ENCODE measurements around the gene ERCC6.

The ERCC6 gene

GRCh38 chr10:49538381-49539319 is at the start of gene ERCC6:
Gene ERCC6, minus strand, starts transcription at chr10:49539121.
- DNase-seq (ENCODE audit: low spot score) = peak; percentile 99

DNA sequence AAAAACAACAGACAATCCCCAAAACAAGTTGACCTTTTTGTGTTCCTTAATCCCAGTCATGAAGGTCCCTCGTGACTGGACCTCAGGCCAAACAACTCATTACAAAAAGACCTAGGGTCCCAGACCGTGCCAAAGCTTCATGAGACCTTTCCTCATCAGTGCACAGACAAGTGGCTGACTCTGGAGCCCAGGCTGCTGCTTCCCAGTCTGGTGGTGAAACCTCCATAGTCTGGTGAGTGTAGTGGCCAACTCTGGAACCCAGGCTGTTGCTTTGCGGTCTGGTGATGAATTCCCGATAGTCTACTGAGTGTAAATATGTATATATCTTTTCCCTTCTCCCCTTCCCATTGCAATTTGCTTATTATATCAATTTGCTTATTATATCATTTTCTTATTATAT is 49.1 kb upstream of the ERCC6 start:
- no peak for DNase-seq (ENCODE audit: low spot score)

DNA sequence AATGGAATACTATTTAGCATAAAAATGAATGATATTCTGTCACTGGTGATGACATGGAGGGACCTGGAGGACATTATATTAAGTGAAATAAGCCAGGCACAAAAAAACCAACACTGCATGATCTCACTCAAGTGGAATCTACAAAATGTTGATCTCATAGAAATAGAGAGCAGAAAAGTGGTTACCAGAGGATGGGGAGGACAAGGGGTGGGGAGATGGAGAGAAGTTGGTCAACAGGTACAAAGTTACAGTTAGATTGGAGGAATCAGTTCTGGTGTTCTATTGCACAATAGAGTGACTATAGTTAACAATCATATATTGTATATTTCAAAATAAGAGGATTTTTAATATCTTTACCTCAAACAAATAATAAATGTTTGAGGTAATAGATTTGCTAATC is 46.5 kb upstream of the ERCC6 start:
- no peak for DNase-seq (ENCODE audit: low spot score)

DNA sequence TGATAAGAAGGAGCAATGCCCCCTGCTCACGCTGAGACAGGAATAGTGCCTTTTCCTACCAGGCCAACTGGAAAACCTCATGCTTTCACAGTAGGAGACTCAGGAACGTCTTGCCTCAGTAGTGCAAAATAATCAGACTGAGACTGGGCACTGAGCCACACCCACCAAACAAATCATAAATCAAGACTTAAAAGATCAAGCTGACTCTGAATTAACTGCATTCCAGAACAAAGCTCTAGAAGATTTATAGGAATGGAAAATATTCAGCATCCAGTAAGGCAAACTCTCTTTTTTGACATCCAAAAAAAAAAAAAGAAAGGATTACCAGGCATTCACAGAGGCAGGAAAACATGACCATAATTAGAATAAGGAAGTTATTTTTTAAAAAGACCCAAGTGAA is 40.7 kb upstream of the ERCC6 start:
- no peak for DNase-seq (ENCODE audit: low spot score)

DNA sequence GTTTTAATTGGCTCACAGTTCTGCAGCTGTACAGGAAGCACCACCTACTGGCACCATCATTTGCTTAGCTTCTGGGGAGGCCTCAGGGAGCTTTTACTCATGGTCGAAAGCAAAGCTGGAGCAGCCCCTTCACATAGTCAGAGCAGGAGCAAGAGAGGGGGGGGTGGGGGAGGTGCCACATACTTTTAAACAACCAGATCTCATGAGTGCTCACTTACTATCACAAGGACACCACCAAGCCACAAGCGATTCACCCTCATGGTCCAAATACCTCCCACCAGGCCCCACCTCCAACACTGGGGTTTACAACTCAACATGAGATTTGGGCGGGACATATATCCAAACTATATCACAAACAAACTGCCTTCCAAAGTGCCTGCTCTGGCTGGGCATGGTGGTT is 39.5 kb upstream of the ERCC6 start:
- DNase-seq (ENCODE audit: low spot score) = no peak

GRCh38 chr10:49577182-49577925 is 38.4 kb upstream of the ERCC6 start:
- no peak for DNase-seq (ENCODE audit: low spot score)

- no peak for DNase-seq (ENCODE audit: low spot score)
Measured at GRCh38 chr10:49575489-49576072, 36.7 kb upstream of the ERCC6 start.

GRCh38 chr10:49572594-49573114 is 33.7 kb upstream of the ERCC6 start:
- no peak for DNase-seq (ENCODE audit: low spot score)

- DNase-seq (ENCODE audit: low spot score) = no peak
Measured at GRCh38 chr10:49571388-49571787, 32.5 kb upstream of the ERCC6 start.

GRCh38 chr10:49569031-49569631 is 30.2 kb upstream of the ERCC6 start:
- DNase-seq (ENCODE audit: low spot score) = no peak

DNA sequence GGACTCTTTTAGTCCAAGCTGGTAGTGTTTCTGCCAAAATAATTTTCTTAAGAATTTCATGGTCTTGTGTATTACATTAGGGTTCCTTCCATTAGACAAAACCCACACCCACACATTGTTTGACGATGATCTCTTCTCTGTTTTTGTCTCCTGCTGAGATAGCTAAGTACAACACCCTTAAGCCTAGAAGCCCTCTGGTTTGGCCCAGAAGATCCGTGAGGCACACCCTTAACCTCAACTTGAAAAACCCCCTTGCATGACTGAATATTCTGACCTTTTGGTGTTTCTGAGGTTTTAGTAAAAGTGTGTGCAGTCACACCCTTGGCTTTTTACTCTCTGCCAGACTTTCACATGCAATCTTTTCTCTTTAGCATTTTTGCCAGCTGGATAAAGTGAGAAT is 29.3 kb upstream of the ERCC6 start:
- no peak for DNase-seq (ENCODE audit: low spot score)

GRCh38 chr10:49567810-49568209 is 28.9 kb upstream of the ERCC6 start:
- DNase-seq (ENCODE audit: low spot score) = no peak

DNA sequence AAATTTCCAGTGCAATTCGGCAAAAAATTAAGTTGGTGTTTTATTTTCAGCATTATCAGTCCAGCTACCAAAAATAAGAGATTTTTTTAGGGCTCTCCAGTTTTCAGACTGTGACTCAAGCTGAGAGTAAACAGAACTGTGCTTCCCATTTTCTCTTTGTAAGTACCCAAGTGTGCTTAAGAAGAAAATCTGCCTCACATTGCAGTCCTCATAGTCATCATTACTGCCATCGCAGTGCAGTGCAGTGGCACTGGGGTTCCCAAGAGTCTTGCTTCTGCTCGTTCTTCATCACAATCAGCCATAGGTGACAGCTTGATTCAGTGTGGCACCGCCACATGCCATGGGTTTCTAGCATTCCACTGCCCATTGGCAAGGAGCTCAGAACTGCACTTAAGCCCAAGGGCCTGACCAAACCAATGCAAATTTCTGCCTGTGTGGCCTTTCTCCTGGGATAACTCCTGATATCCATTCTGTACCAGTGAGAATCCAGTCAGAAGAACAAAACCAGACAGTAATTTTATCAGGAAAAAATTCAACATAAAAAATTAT is 25.6 kb upstream of the ERCC6 start:
- DNase-seq (ENCODE audit: low spot score) = no peak

DNA sequence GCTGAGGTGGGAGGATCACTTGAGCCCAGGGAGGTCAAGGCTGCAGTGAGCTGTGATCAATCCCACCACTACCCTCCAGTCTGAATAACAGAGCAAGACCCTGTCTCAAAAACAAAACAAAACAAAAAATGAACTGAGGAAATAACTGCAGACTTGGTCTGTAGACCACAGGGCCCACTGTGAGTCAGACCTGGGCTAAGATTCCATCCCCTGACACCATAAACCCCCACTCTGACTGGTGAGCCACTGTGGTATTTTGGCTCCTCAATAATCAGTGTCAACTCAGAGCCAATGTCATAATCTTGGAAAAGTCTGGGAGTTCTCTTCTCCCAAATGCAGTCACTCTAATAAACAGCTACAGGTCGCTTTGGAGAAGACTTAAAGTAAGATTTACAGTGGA is 24.0 kb upstream of the ERCC6 start:
- no peak for DNase-seq (ENCODE audit: low spot score)

- no peak for DNase-seq (ENCODE audit: low spot score)
Measured at GRCh38 chr10:49560526-49560925, 21.6 kb upstream of the ERCC6 start.

DNA sequence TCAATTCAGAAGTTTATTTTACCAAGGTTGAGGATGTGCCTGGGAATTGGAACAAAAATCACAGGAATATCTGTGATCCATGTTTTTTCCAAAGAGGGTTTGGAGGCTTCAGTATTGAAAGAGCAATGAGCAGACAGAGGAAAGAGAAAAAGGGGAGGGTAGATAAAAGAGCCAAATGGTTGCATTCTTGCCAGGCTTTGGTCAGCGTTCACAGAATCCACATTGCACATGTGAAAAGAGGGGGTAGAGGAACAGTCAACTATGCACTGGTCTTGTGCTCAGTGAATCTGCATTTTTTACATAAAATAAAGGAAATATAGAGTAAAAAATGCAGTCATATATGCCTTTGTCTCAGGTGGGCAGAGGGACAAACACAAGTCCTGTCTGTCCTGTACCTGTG is 20.6 kb upstream of the ERCC6 start:
- no peak for DNase-seq (ENCODE audit: low spot score)

DNA sequence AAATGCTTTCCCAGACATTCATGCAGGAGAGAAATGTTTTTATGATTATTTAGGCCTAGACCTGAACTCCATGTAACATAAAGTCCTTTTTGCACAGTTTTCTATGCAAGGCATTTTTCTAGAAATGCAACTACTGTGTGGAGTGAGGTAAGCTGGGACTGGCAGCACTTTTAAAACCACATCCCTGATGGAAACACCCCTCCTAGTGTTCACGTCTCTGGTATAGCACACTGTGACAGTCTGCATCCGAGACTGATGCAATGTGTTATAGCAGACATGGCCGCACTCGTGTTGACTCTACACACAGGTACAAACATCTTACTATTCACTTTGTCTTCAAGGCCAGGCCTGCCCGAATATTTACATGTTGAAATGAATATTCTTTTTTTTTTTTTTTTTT is 19.3 kb upstream of the ERCC6 start:
- no peak for DNase-seq (ENCODE audit: low spot score)

- no peak for DNase-seq (ENCODE audit: low spot score)
Measured at GRCh38 chr10:49557681-49558080, 18.8 kb upstream of the ERCC6 start.

DNA sequence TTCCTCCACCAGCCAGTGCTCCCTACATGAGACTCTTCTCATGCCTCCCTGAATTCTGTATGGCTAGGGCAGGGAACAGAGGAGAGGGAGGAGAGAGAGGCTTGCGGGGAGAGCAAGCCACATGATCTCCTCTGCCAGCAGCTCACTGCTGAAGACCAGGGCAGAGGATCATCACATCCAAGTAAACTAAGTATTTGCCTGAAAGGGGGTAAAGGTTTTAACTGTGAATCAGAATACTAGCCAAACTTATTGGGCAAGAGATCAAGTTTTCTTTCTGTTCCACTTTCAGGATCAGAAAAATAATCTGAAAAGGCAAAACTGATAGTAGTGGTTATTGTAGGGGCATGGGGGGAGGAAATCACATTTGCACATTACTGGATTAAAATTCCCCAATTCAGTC is 17.8 kb upstream of the ERCC6 start:
- DNase-seq (ENCODE audit: low spot score) = no peak

- no peak for DNase-seq (ENCODE audit: low spot score)
Measured at GRCh38 chr10:49552277-49552676, 13.4 kb upstream of the ERCC6 start.

DNA sequence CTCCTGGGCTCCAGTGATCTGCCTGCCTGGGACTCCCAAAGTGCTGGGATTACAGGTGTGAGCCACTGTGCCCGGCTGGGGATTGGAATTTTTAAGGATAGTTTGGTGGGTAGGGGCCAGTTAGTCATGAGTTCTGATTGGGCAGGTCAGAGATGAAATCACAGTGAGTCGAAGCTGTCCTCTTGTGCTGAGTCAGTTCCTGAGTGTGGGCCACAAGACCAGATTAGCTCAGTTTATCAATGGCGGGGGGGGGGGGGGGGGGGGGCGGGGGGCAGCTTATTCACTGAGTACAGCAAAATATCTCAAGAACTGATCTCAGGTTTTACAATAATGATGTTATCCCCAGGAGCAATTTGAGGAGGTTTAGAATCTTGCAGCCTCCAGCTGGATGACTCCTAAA is 11.6 kb upstream of the ERCC6 start:
- no peak for DNase-seq (ENCODE audit: low spot score)

All from AG08396 (cell line).